MG63 (cell line): ENCODE measurements around the gene NRCAM. TPM values are rescaled to one million over a fixed set of nuclear protein-coding genes. Genes with fewer than 3 reads are reported as not detected.
"Not testable (repeated sequence)": the region's sequence is repeated elsewhere in the genome, so short reads cannot be mapped to it uniquely, and the experiment has no call there.

ENCODE experiments used
- DNase-seq: peaks from one replicate; pipeline ENCODE4 v3.0.0-alpha.2; 2020
- H3K27me3 ChIP-seq: fragments of 250-450 bp; sonication (Bioruptor Pico); 2 replicates; pipeline ENCODE4 v1.5.1; 2020; ENCODE audit warnings: mild to moderate bottlenecking, moderate library complexity
- H3K36me3 ChIP-seq: fragments of 250-450 bp; sonication (Bioruptor Pico); 2 replicates; pipeline ENCODE4 v1.5.1; 2020; ENCODE audit warnings: mild to moderate bottlenecking, moderate library complexity
- H3K4me3 ChIP-seq: fragments of 250-450 bp; sonication (Bioruptor Pico); 2 replicates; pipeline ENCODE4 v1.5.1; 2020; ENCODE audit warnings: mild to moderate bottlenecking, moderate library complexity
- H3K9me3 ChIP-seq: fragments of 250-450 bp; sonication (Bioruptor Pico); 2 replicates; pipeline ENCODE4 v1.5.1; 2020; ENCODE audit warnings: mild to moderate bottlenecking, moderate library complexity
- total RNA-seq: library from RNA; depleted of rRNA; stranded (reverse); fragments of >200 nt; shearing (Covaris generic); gene quantifications from 2 replicates; pipeline ENCODE4 v1.2.3, GENCODE V29; 2014; ENCODE audit warnings: low replicate concordance

Gene NRCAM
- total RNA-seq, 1 experiment from 2014 or later: 0.79 TPM

- H3K27me3 ChIP-seq, DNase-seq, H3K4me3 ChIP-seq, H3K9me3 ChIP-seq, H3K36me3 ChIP-seq: not testable (repeated sequence)
Measured at GRCh38 chr7:108466322-108466721, 10.1 kb upstream of the NRCAM start.

DNA sequence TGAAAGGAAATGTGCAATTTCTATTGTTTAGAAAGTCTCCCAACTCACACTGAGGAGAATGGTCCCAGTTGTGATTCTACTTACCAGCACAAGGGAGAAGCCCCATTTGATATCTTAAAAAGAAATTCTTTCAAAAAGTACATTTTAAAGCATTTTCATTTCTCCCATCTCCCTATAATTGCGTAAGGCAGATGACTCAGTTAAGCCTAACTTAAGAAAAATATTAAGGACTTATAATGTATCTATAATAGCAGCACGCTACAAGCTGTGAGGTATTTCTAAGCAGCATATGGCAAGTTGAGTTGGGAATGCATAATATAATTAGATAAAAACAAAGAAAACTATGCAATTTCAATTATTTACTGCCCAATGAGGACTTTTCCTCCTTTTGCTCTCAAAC, 8.5 kb upstream of the NRCAM start:
- H3K27me3 ChIP-seq: no peaks in the 10 kb centered on the region
- H3K9me3 ChIP-seq: no peaks in the 10 kb centered on the region
- no peak overlapping the region for H3K4me3 ChIP-seq
- H3K36me3 ChIP-seq: no peaks in the 10 kb centered on the region
- DNase-seq: no peak

- Histone ChIP-seq H3K27me3 (no peaks in the 10 kb centered on the region), H3K4me3 (no peak overlapping the region), H3K9me3 (no peaks in the 10 kb centered on the region), H3K36me3 (no peaks in the 10 kb centered on the region)
- no peak for DNase-seq
Measured at GRCh38 chr7:108463613-108464012, 7.4 kb upstream of the NRCAM start.

GRCh38 chr7:108461840-108462239, 5.6 kb upstream of the NRCAM start:
- H3K9me3 ChIP-seq: no peaks in the 10 kb centered on the region
- no peak overlapping the region for H3K4me3 ChIP-seq
- no peak for DNase-seq
- H3K27me3 ChIP-seq: peaks cover 3% of the 10 kb centered on the region; the same call in 1 of the 2 replicates
- H3K36me3 ChIP-seq: no peaks in the 10 kb centered on the region

GRCh38 chr7:108460964-108461363, 4.7 kb upstream of the NRCAM start:
- Histone ChIP-seq H3K4me3 (no peak overlapping the region), H3K27me3 (peaks cover 3% of the 10 kb centered on the region; the same call in 1 of the 2 replicates), H3K36me3 (no peaks in the 10 kb centered on the region), H3K9me3 (no peaks in the 10 kb centered on the region)
- DNase-seq: no peak

GRCh38 chr7:108459922-108460551, 3.8 kb upstream of the NRCAM start:
- no peaks in the 10 kb centered on the region for H3K9me3 ChIP-seq
- H3K4me3 ChIP-seq: no peak overlapping the region
- H3K27me3 ChIP-seq: peaks cover 5% of the 10 kb centered on the region; the same call in 1 of the 2 replicates
- no peaks in the 10 kb centered on the region for H3K36me3 ChIP-seq
- DNase-seq: no peak

DNA sequence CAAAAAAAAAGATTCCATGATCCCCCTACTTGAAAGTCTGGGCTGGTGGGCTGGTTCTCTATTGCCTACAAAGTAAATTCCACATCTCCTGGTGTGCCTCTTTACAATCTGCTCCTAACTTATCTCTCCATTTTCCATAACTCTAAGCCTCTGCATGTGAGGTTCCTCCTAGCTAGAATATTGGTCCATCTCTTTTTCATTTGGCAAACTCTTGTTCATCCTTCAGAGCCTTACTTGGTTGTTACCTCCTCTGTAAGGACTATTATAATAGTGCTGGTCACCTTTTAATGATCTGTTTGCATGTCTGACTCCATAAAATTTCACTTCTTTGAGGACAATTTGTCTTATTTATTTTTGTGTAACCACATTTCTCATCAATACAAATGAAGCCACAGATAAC, 1.6 kb upstream of the NRCAM start:
- H3K27me3 ChIP-seq: peaks cover 5% of the 10 kb centered on the region; the same call in 1 of the 2 replicates
- H3K4me3 ChIP-seq: no peak overlapping the region
- no peaks in the 10 kb centered on the region for H3K36me3 ChIP-seq
- H3K9me3 ChIP-seq: no peaks in the 10 kb centered on the region
- no peak for DNase-seq

- no peak for DNase-seq
- Histone ChIP-seq H3K9me3 (no peaks in the 10 kb centered on the region), H3K27me3 (peaks cover 5% of the 10 kb centered on the region; the same call in 1 of the 2 replicates), H3K36me3 (no peaks in the 10 kb centered on the region), H3K4me3 (no peak overlapping the region)
Measured at GRCh38 chr7:108456845-108457540, 757 bp upstream of the NRCAM start.

DNA sequence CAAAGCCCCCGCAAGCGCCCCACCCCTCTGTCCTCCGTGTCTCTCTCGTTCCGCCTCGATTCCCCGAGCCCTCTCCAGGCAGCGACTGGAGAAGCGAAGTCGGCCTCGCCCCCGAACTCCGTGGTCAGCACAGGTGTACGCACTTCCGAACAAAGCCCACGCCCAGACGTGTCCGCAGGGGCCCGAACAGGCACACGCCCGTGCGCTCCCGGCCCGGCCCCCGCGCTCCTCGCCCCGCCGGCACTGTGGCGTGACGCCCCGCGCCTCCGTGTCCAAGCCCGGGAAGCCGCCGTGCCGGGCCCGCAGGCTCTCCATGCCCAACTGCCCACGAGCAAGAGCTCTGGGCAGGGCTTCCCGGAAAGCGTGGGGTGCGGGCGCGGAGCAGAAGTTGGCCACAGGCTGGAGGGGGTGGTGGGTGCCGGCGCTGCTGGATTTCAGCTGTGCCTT, 662 bp downstream of the NRCAM start:
- Histone ChIP-seq H3K4me3 (peak overlapping the region; percentile 47), H3K27me3 (peaks cover 5% of the 10 kb centered on the region; the same call in 1 of the 2 replicates), H3K36me3 (no peaks in the 10 kb centered on the region), H3K9me3 (no peaks in the 10 kb centered on the region)
- peak; percentile 20 for DNase-seq

GRCh38 chr7:108454674-108455550, 1.3 kb downstream of the NRCAM start:
- Histone ChIP-seq H3K27me3 (peaks cover 5% of the 10 kb centered on the region; the same call in 1 of the 2 replicates), H3K9me3 (no peaks in the 10 kb centered on the region), H3K36me3 (no peaks in the 10 kb centered on the region), H3K4me3 (peak overlapping the region; percentile 47)
- peak; percentile 11 for DNase-seq

GRCh38 chr7:108454317-108454673, 1.9 kb downstream of the NRCAM start:
- Histone ChIP-seq H3K27me3 (peaks cover 5% of the 10 kb centered on the region; the same call in 1 of the 2 replicates), H3K36me3 (no peaks in the 10 kb centered on the region), H3K4me3 (no peak overlapping the region), H3K9me3 (no peaks in the 10 kb centered on the region)
- no peak for DNase-seq

DNA sequence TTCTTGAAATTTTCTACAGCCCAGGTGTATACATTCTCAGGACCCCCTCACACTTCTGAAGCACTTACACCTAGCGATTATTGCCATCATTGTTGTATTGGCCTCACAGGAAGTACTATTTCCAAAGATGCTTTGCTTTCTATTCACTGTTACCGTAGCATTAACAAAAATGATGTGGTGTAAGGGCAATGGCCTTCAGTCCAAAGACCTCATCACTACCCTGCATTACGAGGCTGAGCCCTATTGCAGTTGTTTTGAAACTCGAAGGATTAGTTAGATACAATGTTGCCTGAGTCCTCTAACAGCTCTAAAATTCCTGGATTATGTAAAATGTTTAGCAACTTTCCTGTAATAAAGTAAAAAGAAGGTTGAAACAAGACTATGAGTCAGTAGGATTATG, 2.9 kb downstream of the NRCAM start:
- DNase-seq: no peak
- H3K36me3 ChIP-seq: no peaks in the 10 kb centered on the region
- H3K4me3 ChIP-seq: no peak overlapping the region
- H3K27me3 ChIP-seq: peaks cover 5% of the 10 kb centered on the region; the same call in 1 of the 2 replicates
- no peaks in the 10 kb centered on the region for H3K9me3 ChIP-seq

GRCh38 chr7:108452707-108453106, 3.5 kb downstream of the NRCAM start:
- Histone ChIP-seq H3K9me3 (no peaks in the 10 kb centered on the region), H3K4me3 (no peak overlapping the region), H3K27me3 (peaks cover 5% of the 10 kb centered on the region; the same call in 1 of the 2 replicates), H3K36me3 (no peaks in the 10 kb centered on the region)
- DNase-seq: no peak

DNA sequence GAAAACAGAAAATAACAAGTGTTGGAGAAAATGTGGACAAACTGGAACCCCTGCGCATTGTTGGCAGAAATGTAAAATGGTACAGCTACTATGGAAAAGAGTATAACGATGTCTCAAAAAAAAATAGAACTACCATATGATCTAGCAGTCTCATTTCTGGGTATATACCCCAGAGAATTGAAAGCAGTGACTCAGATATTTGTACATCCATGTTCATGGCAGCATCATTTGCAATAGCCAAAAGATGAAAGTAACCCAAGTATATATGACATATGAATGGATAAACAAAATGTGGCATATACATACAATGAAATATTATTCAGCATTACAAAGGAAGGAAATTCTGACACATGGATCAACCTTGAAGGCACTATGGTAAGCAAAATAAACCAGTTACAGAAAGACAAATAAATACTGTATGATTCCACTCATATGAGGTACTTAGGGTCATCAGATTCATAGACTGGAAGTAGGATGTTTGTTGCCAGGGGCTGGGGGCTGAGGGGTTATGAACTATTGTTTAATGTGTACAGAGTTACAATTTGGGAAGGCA, 4.9 kb downstream of the NRCAM start:
- Histone ChIP-seq H3K9me3 (no peaks in the 10 kb centered on the region), H3K27me3 (peaks cover 2% of the 10 kb centered on the region; the same call in 1 of the 2 replicates), H3K36me3 (no peaks in the 10 kb centered on the region), H3K4me3 (no peak overlapping the region)
- no peak for DNase-seq

DNA sequence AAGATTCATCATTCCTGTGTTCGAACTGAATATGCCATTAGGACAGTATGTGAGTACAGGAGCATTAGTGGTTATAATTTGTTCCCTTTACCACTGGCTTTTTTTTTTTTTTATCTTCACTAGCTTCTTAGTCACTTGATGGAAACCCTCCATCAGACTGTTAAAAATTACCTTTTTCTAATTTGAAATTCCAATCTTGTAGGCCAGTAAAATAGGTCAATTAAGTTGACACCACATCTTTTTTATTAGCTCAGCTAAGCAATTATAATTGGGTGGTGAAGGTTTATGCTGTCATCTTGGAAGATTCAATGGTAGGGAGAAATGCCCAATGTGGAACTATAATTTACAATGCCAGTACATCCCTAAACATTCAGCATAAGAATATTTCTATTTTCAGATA, 6.1 kb downstream of the NRCAM start:
- Histone ChIP-seq H3K4me3 (no peak overlapping the region), H3K27me3 (peaks cover 2% of the 10 kb centered on the region; the same call in 1 of the 2 replicates), H3K36me3 (no peaks in the 10 kb centered on the region), H3K9me3 (no peaks in the 10 kb centered on the region)
- no peak for DNase-seq

DNA sequence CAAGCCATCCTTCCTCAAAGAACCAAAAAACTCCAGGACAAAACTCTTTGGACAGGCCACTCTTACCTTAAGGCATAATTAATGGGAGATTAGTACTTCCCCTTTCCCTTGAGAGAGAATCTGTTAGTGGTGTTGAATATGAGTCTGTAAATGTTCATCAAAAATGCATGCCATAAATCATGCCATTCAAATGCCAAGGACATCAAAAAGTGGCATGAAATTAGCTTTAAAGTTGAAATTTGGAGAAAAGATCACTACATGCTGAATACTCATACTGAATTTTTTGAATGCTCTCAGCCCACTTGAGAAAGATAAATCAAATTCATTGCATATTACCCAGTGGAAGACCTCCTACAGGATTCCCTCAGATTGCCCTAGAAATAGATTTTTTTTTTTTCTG, 6.7 kb downstream of the NRCAM start:
- Histone ChIP-seq H3K4me3 (no peak overlapping the region), H3K36me3 (no peaks in the 10 kb centered on the region), H3K27me3 (no peaks in the 10 kb centered on the region), H3K9me3 (no peaks in the 10 kb centered on the region)
- no peak for DNase-seq
